ENCODE results near the gene XPA. TPM values are rescaled to one million over a fixed set of nuclear protein-coding genes. Genes with fewer than 3 reads are reported as not detected.

XPA gene
- total RNA-seq, 1 donor from 2014 or later: 10.0 TPM

DNA sequence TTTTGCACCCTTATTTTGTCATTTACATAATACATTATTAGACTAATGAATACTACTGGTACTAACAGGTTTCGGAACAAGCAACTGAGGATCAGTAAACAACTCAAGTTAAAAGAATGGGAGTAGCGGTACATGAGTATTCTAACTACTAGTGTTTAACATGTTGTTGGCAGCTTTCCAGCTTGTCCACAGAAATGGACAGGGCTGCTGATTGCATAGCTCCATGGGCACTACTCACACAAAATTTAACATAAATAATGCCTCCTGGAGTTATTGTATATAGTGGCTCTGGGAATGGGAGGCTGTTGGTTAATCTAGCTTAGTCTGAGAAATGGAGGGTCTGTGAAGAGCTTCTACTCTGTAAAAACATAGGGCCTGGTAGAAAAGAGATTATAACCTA lies 56.8 kb downstream of the XPA start:
- no peaks in the 10 kb centered on the region for H3K27me3 Mint-ChIP-seq (ENCODE audit: unreplicated experiment)
- no peak overlapping the region for H3K4me3 Mint-ChIP-seq (ENCODE audit: unreplicated experiment)
- H3K36me3 Mint-ChIP-seq (ENCODE audit: low read depth, unreplicated experiment): peaks cover 9% of the 10 kb centered on the region
- peaks cover 14% of the 10 kb centered on the region for H3K4me1 Mint-ChIP-seq (ENCODE audit: unreplicated experiment)
- H3K9me3 Mint-ChIP-seq (ENCODE audit: unreplicated experiment): no peaks in the 10 kb centered on the region
- no peak overlapping the region for H3K27ac Mint-ChIP-seq (ENCODE audit: unreplicated experiment)
- no peak for DNase-seq (ENCODE audit: low spot score)
- TF ChIP-seq, protein P1, sequence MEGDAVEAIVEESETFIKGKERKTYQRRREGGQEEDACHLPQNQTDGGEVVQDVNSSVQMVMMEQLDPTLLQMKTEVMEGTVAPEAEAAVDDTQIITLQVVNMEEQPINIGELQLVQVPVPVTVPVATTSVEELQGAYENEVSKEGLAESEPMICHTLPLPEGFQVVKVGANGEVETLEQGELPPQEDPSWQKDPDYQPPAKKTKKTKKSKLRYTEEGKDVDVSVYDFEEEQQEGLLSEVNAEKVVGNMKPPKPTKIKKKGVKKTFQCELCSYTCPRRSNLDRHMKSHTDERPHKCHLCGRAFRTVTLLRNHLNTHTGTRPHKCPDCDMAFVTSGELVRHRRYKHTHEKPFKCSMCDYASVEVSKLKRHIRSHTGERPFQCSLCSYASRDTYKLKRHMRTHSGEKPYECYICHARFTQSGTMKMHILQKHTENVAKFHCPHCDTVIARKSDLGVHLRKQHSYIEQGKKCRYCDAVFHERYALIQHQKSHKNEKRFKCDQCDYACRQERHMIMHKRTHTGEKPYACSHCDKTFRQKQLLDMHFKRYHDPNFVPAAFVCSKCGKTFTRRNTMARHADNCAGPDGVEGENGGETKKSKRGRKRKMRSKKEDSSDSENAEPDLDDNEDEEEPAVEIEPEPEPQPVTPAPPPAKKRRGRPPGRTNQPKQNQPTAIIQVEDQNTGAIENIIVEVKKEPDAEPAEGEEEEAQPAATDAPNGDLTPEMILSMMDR (IDR thresholded peaks at IDR 0.05; ENCODE audit: unreplicated experiment): no peak

DNA sequence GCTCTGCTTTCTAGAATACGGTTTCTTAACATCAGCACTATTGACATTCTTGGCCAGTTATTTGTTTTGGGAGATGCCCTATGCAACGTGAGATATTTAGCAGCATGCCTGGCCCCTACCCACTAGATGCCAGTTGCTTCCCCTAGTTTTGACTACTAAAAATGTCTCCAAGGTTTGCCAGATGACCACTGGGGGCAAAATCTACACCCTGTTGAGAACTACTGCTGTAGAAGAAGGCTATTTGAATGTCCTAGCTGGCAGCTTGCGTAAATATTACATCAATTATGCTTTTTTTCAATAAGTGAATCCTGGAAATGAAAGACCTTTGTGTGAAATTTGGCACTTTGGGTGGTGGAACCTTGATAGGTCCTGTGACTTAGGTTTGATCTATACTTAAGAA lies 58.5 kb downstream of the XPA start:
- TF ChIP-seq, protein P1 (IDR thresholded peaks at IDR 0.05; ENCODE audit: unreplicated experiment): no peak
- no peaks in the 10 kb centered on the region for H3K9me3 Mint-ChIP-seq (ENCODE audit: unreplicated experiment)
- H3K36me3 Mint-ChIP-seq (ENCODE audit: low read depth, unreplicated experiment): peaks cover 3% of the 10 kb centered on the region
- H3K4me1 Mint-ChIP-seq (ENCODE audit: unreplicated experiment): peaks cover 24% of the 10 kb centered on the region
- no peak overlapping the region for H3K4me3 Mint-ChIP-seq (ENCODE audit: unreplicated experiment)
- no peak for DNase-seq (ENCODE audit: low spot score)
- H3K27me3 Mint-ChIP-seq (ENCODE audit: unreplicated experiment): no peaks in the 10 kb centered on the region
- H3K27ac Mint-ChIP-seq (ENCODE audit: unreplicated experiment): no peak overlapping the region

DNA sequence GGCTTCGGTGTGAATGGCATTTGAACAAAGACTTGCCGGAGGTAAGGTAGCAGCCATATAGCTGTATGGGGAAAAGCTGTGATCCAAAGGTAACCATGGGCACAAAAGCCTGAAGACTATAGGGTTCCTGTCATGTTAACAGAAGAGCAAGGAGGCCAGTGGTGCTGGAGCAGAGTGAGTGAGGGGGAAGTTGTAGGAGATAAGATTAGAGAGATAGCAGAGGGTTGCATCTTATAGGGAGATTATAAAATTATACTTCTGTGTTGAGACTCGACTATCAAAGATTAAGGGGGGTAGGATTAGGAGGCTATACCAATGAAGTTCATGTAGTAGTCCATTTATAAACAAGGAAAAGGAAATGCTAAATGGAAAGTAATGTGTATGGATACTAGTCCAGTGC lies 60.2 kb downstream of the XPA start:
- Mint-ChIP-seq H3K27me3 (ENCODE audit: unreplicated experiment) (peaks cover 8% of the 10 kb centered on the region), H3K4me3 (ENCODE audit: unreplicated experiment) (no peak overlapping the region), H3K4me1 (ENCODE audit: unreplicated experiment) (peaks cover 29% of the 10 kb centered on the region), H3K27ac (ENCODE audit: unreplicated experiment) (peak overlapping the region; percentile 33), H3K9me3 (ENCODE audit: unreplicated experiment) (no peaks in the 10 kb centered on the region), H3K36me3 (ENCODE audit: low read depth, unreplicated experiment) (peaks cover 4% of the 10 kb centered on the region)
- TF ChIP-seq, protein P1 (IDR thresholded peaks at IDR 0.05; ENCODE audit: unreplicated experiment): no peak
- no peak for DNase-seq (ENCODE audit: low spot score)

DNA sequence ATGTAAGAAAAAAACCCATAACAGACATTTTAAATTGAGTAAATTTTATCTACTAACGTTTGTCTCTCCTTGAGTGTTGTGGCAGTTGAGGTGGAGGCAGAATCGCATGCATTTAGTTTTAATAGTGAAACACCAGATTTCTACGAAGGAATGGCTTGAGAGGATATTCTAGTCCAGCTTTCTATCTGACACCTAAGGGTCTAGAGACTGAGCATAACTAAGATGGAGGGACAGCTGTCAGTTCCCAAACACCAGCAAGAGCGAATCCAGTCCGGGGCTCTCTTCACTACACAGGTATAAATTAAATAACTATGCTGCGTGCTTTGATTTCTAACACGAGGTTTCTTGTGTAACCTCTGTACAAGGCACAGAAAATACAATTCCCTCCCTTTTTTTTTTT lies 62.1 kb downstream of the XPA start:
- Mint-ChIP-seq H3K4me1 (ENCODE audit: unreplicated experiment) (peaks cover 33% of the 10 kb centered on the region), H3K9me3 (ENCODE audit: unreplicated experiment) (no peaks in the 10 kb centered on the region), H3K27me3 (ENCODE audit: unreplicated experiment) (peaks cover 8% of the 10 kb centered on the region), H3K36me3 (ENCODE audit: low read depth, unreplicated experiment) (peaks cover 4% of the 10 kb centered on the region), H3K27ac (ENCODE audit: unreplicated experiment) (peak overlapping the region; percentile 68), H3K4me3 (ENCODE audit: unreplicated experiment) (peak overlapping the region; percentile 97)
- no peak for DNase-seq (ENCODE audit: low spot score)
- TF ChIP-seq, protein P1 (IDR thresholded peaks at IDR 0.05; ENCODE audit: unreplicated experiment): no peak

DNA sequence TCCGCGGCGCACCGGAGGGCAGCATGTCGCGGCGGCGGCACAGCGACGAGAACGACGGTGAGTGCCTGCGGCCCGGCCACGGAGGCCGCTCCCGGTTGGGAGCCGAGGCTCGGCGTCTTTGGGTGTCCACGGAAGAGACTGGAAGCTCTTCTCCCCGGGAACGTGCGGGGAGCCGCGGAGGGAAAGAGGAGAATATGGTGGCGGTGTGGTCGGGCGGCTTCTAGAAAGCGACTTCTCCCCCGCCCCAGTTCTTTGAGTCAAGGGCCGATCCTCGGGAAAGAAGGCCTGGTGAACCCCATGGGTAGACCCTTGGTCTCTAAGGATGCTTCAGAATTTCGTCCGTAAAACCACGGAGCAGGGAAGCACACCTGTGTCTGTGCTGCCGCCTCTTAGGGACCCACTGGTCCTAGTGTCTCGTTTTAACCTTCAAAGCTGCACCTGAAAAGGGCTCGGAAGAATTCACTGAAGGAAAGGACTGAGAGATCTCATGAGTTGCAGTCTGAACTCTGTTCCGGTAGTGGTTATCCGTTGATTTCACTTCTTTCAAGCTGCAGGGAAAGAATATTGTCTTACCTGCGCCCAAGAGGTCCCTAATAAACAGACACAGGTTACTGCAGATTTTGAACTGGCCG lies 63.2 kb downstream of the XPA start:
- no peak for DNase-seq (ENCODE audit: low spot score)
- TF ChIP-seq, protein P1 (IDR thresholded peaks at IDR 0.05; ENCODE audit: unreplicated experiment): no peak
- Mint-ChIP-seq H3K9me3 (ENCODE audit: unreplicated experiment) (no peaks in the 10 kb centered on the region), H3K27me3 (ENCODE audit: unreplicated experiment) (peaks cover 9% of the 10 kb centered on the region), H3K27ac (ENCODE audit: unreplicated experiment) (peak overlapping the region; percentile 100), H3K36me3 (ENCODE audit: low read depth, unreplicated experiment) (peaks cover 4% of the 10 kb centered on the region), H3K4me3 (ENCODE audit: unreplicated experiment) (peak overlapping the region; percentile 97), H3K4me1 (ENCODE audit: unreplicated experiment) (peaks cover 33% of the 10 kb centered on the region)
